Ammon's horn (tissue), 1 donor: ENCODE data around the gene CCNI2.

Experiments used
- DNase-seq: peaks from one replicate; pipeline ENCODE4 v3.0.0-alpha.2; 2016; ENCODE audit warnings: low spot score

The CCNI2 gene

DNA sequence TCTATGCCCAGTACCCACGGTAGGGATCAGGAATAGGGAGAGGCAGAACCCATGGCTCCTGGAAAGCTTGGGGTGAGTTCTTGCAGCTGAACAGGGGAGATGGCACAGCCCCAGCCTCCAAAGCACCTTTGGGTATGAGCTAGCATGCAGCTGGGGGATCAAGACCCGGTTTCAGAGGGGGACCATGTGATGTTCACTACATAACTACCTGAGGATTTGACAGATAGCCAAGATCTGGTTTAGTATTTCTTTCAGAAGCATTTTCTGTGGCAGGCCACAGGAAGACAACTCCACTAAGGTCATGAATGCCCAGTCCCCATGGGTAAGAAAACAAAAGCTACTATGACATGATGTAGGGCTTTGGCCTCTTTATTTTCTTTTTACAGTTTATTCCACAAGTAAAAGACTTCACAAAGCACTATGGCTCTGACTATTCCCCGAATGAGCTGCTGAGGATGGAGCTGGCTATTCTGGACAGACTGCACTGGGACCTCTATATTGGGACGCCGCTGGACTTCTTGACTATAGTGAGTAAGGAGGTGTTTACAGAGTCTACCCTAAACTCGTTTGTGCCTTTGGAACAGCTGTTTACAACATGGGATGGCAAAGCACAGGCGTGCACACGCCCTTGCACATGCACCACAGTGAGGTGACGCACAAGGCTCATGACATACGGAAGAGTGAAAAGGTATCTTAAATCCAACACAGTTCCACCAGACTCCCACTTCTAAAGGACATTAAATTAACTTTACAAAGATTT is 3.4 kb downstream of the CCNI2 start:
- no peak for DNase-seq

DNA sequence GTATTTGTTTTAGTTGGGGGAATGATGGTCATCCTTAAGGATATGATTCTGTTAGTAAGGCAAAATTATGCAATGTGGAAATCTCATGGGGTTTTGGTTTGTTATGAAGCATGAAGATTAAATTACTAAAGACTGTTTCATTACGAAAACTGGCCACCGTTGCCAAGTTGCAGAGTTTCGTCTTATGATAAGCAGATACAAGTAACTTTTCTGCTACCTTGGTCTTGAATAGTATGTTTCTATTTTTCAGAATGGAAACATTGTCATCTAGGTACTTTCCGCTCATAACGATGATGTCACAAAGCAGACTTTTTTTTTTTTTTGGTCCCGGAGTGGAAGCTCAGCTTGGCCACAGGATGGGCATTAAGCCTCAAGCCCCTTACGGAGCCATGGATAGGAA is 4.2 kb downstream of the CCNI2 start:
- no peak for DNase-seq

DNA sequence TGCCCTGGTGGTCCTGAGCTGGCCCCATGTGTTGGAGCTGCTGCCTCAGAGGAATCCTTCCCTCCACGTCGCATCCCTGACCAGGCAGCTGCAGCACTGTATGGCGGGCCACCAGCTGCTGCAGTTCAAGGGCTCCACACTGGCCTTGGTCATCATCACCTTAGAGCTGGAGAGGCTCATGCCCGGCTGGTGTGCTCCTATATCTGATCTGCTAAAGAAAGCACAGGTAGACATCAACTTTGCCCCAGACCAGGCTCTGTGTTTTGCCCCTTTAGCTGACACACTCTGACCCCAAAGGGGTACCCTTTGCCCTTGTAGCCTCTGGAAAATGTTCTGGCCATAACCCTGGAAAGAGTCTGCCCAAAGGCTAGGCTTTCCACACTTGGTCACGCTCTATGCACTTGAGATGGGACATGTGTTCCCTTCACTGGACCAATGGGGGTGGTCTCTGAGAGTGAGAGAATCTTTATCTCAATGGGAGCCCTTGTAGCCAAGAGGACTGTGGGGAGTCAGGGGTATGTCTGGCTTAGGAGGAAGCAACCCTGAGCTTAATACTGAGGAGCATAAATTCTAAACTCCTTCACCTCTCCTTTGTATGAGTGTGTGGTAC is 4.8 kb downstream of the CCNI2 start:
- DNase-seq = no peak

DNA sequence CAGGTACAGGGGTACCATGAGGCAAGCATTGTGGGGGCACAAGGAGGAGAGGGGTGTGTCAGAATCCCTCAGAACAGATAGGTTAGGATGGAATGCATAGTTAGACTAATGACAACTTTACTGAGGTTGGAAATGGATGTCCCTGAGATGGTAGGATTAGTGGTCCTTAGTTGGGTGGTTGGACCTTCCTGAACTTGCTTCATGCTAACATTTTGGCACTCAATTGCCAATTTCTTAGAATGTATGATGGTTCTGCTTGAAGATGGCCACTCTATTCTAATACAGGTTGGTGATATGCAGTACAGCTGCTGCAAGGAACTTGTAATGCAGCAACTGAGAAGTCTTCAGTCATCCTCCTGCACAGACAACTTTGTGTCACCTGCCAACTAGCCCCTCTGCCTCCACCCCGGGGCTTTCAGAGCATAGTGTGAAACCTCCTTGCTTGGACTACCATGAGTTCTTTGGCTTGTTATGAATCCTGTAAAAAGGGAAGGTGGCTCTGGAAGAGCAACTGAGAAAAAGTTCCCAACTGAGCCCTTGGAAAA is 5.4 kb downstream of the CCNI2 start:
- no peak for DNase-seq

DNA sequence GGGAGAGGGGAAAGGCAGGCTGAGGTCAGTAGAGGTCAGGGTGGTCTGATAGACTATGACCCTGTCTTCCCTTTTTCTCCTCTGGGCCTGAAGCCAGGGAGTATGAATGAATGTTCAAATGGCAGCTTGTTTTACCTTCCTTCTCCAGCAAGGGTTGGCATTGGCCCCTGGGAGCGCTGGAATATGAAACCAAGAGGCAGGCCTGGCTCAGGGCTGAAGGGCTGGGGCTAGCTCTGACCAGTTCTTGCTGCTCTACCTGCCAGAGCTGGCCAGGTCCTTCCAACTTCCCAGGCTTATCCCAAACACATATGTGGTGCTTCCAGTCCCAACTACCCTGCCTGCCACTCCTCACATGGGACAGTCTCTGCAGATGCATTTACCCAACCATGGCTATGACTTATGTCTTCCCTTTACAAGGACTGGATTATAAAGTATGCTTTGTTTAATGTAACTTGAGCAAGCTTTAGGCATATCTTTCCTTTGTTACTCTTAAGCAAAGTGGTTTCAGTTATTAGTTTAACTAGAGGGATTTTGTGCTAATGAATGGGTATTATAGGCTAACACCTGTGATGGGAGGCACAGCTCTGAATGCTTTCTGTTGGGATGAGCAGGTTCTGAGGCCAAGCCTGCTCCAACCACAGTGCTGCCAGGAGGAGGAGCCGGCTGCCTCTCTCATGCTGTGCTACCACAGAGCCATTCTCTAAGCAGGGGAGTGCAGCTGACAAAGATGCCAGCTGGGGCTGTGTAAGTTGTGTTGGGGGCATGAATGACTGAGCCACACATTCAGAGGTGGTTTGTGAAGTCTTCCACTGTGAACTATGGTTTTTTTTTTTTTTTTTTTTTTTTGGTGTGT is 6.1 kb downstream of the CCNI2 start:
- peak; percentile 93 for DNase-seq

DNA sequence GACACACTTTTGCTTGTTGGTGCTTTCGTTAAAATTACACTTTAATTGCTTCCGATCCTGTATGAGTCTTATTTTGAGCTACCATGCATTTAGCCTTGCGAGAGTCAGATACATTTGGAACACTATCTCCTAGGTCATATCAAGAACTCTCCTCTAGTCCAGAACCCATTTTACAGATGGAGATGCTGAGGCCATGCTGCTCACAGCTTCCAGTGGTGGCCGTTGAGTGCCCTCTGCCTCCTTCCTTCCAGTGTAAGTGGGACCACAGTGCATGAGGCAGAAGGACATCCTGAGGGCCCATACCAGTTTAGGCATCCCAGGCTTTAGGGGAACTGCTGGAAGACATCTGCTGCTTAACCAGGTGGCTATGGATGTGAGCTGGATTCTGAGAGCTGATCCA is 6.9 kb downstream of the CCNI2 start:
- no peak for DNase-seq

DNA sequence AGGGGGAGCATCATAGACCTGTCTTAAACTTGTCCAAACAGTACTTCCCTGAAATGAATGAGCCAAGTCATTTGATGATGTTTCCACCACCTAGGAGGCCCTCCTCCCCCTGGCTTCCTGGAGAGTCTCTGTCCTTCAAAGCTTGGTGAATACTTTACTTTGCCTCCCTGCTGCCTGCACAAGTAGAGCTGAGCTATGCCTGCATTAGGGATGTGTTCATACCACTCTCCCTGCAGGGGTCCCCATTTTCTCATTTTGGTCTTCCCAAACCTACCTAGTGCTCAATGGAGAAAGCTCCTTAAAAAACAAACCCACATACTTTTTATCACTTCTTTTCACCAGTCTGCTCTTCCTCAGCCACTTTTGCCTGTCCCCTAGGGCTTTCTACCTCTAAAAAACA is 7.7 kb downstream of the CCNI2 start:
- no peak for DNase-seq

DNA sequence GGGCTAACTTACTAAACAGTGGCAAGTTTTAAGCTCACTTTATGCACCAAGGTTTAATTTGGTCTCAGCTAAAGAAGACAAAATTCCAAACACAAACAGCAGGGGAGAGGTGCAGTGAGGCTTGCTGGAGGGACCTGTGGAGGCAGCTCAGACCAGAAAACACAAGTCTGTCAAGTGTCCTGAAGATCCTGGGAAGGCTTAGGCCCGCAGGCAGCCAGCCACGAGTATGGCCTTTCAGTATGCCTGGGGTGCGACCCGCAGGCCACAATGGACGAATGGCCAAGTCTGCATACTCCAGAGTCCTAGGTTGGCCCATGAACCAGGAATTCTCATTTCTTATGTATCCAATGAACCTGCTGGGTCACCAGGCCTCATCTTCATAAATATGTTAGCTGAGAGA is 9.3 kb downstream of the CCNI2 start:
- no peak for DNase-seq

DNA sequence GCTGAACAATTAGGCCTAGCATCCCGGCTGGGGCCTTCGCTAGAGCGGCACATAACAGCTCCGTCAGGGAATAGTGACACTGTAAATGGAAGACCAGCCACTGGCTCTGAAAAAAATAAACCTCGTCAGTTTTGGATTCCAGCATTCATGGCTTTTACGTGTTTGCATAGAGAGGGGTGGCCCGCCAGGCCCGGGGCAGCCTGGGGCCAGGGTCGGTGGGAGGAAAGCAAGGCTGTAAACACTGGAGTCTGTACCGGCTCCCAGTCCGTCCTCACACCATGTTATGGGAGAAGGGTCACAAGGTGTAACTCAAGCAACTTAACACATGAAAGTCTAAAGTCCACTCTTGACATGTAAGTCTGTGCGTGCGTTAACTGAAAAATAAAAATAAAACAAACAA is 11.2 kb downstream of the CCNI2 start:
- DNase-seq = no peak

DNA sequence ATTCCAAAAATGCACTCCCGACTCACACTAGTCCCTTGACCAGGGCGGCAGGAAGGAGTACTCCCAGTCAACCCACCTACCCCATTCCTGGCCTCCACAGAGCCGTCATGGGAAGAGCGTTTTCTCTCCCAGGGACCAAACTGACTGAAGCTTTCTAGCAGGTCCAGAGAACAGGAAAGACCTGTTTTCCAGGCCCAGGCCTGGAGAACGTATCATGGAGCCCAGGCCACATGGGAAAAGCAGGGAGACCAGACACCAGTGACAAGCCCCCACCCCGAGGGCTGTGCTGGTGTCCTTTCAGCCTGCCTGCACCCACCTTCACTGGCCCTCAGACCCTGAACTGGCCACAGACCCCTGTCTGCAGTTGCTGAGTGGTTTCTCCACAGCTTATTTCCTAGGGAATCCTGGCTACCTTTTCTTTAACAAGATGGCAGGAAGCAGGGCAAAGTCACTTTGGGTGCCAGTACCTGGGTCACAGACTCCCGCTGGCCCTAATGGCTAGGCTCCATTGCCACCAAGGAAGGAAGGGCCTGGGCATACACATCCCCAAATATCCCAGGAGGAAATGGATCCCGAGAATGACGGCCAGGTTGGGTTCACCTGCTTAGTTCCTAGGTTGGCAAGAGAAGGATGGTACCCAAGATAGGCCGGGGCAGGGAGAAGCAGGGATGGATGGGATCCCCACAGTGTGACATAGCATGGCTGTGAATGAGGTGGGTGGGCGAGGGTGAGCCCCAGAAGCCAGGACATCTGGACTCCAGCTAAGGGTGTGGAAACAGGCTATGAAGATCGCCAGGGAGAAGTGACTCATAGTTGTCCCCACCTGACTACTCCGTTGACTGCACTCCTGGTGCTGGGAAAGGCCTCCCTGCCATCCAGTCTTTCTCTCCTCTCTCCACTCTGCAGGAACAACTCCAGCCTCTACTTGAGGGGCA is 12.2 kb downstream of the CCNI2 start:
- DNase-seq = no peak

DNA sequence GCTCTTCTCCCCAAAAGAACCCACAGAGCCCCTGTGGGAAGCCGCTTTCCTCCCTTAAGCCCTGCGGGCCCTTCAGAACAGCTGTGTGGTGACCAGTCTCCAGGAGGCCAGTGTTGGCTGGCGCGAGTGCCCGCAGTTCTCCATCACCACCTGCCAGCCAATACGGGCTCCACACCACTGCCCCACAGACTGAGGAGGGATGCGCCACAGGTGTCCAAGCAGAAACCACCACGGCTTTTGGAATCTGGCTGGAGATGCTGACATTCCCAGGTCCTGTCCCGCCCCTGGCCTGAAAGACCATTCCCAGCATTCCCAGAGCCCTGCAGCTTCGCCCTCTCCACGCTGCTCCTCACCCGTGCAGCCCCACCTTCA is 12.8 kb downstream of the CCNI2 start:
- DNase-seq = no peak

DNA sequence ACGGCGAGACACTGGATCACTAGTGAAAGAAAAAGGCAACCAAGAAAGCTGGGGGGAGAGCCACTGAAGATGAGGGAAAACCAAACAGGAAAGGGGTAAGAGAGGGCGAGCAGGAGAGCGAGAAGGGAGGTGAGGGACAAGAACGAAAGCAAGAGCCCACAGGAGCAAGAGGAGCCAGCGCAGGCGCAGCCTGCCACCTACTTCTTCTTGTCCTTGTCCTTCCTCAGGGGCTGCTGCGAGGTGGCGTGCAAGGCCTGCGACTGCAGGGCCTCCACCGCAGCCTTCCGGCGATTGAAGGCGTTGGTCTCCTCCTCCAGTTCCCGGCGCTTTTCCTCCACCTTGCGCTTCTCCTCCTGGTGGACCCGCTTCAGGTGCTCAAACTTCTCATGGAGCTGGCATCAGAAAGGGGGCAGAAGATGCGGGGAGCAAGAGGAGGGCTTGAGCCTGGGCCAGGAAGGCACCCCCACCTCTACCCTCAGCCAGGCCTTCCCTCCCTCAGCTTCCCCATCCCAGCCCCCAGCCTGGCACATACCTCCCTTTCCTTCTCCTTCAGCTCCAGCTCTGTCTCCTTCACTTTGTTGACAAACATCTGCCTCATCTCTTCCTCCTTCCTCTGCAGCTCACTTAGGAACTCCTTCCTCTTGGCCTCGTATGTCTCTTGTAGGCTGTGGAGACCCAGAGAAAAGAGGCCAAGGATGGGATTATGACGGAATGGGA is 13.5 kb downstream of the CCNI2 start:
- DNase-seq = no peak

DNA sequence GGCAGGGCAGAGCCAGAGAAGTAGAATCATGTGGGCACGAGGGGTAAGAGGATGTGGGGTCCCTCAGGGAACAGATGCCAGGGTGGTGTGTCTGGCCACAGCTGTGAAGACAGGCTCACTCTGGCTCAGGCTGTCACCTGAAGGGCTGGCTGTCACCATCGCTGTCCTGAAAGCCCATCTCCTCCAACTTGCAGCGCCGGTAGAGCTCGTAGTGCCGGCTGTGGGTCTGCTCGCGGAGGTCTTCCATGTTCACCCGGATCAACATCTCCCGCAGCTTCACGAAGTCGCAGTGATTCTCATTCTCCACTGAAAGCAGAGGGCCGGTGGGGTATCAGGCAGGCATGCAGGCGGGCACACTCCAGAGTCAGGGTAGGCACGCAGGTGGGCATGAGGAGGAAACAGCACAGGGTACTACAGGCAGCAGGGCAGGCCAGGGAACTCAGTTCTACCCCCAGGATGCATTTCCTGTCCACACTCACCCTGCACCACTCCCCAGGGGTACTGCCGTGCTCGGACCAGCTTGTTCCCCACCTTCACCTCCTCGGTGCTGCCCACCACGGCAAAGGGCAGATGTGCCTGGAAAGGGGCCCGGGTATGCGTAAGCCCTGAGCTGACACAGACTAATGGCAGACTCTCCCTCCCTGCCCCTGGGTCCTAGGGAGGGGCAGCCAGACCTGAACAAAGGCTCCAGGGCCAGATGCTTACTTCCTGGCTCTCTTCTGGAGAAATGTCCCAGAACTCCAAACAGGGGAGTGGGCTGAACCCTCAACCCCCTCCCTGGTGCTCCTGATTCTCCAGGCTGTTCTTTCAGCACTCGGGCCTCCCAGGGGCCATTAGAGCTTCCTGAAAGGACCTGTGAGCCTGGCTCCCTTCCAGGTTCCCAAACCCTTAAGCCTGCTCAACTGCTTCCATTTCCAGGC is 14.4 kb downstream of the CCNI2 start:
- no peak for DNase-seq

DNA sequence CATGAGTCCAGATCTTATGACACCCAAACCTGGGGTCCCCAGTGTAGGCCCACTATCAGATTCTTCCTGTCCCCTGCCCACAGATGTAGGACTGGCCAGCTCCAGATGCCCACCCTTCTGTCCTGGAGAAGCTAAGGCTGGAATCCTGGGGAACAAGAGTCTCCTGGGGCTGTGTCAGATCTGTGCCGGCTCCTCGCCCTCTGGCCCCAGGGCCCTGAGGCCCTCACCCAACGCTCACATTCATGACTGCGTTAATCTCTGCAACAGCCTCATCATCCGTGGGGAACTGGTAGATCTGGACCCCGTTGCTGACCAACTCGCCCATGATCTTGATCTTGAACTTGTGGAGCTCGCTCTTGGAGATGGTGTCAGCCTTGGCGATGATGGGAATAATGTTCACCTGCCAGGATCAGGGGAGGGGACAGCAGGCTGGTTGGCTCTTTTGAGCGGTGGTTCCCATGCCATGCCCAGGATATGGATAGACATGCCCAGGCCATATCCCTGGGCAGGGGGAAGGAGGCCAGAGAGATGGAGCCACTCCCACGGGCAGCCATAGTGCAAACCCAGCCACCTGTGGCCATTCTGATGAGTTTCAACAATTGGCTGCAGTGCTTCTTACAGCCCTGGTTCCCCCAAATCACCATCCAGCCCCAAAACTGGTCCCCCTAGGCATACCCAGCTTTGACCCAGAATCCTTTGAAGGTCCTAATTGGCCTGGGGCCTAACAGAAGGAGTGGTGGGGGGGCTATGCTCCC is 15.2 kb downstream of the CCNI2 start:
- no peak for DNase-seq

DNA sequence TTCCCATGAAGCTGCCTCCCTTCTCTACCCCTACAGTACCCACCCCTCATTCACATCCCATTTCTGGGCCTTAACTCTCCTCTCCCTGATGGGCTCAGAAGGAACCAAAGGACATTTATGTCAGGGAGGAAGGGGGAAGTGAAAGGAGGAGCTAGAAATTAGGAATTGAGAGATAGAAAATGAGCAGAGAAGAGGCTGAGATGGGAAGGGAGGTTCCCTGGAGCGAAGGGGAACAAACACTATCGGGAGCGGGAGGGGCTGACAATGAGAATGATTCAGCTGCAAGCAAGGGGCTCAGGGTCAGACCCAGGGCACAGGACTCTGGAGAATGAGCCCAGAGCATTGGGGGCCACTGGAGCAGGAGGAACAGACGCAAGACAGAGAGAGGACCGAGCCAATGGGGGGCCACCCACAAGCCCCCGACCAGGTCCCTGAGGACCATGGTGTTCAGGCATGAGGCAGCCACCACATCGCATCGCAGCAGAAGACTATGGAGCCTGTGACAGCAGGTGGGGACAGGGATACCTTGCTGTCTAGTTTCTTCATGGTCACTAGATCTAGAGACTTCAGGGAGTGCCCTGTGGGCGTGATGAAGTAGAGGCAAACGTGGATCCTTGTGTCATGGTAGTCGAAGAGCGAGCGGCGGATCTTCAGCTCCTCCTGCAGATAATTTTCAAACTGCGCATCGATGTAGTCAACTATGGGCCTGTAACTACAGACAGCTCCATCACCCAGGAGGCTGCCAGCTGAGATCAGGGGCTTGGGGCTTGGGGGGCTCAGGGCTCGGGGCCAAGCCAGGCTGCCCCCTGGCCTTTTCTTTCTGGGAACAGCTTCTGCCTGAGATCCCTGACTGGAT is 16.2 kb downstream of the CCNI2 start:
- no peak for DNase-seq

DNA sequence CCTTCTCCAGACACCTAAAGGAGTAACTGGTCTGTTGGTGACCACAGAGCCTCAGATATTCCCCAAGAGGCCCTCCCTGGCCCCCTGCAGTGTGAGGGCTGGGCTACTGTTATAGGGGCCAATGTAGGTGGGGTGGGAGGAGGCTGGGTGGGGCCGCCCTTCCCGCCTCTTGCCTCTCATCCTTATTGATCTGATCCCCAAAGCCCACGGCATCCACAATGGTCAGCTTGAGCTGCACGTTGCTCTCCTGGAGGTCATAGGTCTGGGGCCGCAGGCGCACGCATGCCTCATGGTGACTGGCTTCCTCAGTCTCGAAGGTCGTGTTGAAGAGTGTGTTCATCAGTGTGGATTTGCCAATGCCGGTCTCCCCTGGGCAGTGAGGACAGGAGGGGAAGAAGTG is 16.8 kb downstream of the CCNI2 start:
- DNase-seq = no peak

DNA sequence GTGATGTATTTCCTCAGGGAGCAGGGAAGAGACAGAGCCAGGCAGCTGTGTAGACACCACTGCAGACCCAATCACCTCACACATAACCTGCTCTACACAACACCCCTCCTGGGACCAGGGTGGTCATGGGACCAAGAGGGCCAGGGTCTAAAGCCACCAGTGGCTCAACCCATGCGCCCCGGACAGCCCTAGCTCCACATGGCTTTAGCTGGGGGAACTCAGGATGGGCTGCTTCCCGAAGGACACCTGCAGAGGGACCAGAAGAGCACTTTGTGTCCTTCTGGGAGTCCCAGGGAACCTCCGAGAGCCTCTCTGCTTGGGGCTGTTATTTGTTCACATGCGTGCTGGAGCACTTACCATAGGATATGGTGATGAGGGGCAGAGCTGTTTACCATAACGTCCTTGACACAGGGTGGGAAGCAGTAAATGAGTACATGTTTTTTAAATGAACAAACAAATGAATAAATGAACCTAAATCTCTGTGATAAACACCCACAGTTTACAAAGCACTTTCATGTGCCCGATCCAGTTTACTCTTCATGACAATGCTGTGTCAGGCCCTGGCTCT is 17.5 kb downstream of the CCNI2 start:
- no peak for DNase-seq
